C4-2B (cell line): ENCODE data around the gene C15orf39.
"Not testable (repeated sequence)": the region's sequence is repeated elsewhere in the genome, so short reads cannot be mapped to it uniquely, and the experiment has no call there.

Experiments
- ZFX ChIP-seq: fragments of 450-650 bp; IDR thresholded peaks from 2 replicates; pipeline ENCODE4 v1.6.1; 2017
- TF ChIP-seq, protein P1 (sequence below): fragments of 450-650 bp; conservative IDR thresholded peaks from 2 replicates; pipeline ENCODE4 v1.5.1; 2017; ENCODE audit warnings: mild to moderate bottlenecking

DNA sequence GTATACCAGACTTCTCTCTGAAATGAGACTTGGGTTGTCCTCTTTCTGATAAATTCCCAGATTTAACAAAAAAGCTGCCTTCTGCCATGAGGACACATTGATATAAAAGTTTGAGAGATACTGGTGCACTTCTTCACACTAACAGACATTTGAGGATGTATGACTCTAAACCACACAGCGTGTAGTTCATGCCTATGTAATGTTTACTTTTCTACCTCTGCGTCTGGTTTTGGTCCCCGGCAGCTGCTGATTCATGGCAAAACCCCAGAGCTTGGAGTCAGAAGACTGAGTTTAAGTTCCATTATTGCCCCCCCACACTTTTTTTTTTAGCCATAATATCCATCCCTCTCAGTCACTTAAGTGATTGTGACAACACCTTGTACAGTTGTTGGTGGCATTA, 58.2 kb downstream of the C15orf39 start:
- TF ChIP-seq, protein P1, sequence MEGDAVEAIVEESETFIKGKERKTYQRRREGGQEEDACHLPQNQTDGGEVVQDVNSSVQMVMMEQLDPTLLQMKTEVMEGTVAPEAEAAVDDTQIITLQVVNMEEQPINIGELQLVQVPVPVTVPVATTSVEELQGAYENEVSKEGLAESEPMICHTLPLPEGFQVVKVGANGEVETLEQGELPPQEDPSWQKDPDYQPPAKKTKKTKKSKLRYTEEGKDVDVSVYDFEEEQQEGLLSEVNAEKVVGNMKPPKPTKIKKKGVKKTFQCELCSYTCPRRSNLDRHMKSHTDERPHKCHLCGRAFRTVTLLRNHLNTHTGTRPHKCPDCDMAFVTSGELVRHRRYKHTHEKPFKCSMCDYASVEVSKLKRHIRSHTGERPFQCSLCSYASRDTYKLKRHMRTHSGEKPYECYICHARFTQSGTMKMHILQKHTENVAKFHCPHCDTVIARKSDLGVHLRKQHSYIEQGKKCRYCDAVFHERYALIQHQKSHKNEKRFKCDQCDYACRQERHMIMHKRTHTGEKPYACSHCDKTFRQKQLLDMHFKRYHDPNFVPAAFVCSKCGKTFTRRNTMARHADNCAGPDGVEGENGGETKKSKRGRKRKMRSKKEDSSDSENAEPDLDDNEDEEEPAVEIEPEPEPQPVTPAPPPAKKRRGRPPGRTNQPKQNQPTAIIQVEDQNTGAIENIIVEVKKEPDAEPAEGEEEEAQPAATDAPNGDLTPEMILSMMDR = not testable (repeated sequence)
- not testable (repeated sequence) for TF ChIP-seq ZFX
